DOHH2 (cell line): ENCODE data around the gene WAC.

ENCODE experiments used
- H3F3A ChIP-seq: fragments of 200-600 bp; sonication (generic), shearing (Covaris generic); 2 replicates; pipeline ENCODE4 v1.6.0; 2016; ENCODE audit warnings: antibody characterized with exemption, mild to moderate bottlenecking; ENCODE audit not compliant: control insufficient read depth, insufficient read depth
- H3K27ac ChIP-seq: fragments of 200-600 bp; sonication (generic); 2 replicates; pipeline ENCODE4 v1.5.1; 2014; ENCODE audit warnings: low read depth, mild to moderate bottlenecking, low read length, moderate library complexity
- H3K27me3 ChIP-seq: fragments of 200-600 bp; sonication (generic); 2 replicates; pipeline ENCODE4 v1.6.1; 2014; ENCODE audit warnings: mild to moderate bottlenecking, low read length, mixed read lengths; ENCODE audit not compliant: control insufficient read depth
- H3K36me3 ChIP-seq: fragments of 200-600 bp; sonication (generic); 2 replicates; pipeline ENCODE4 v1.6.1; 2014; ENCODE audit warnings: mild to moderate bottlenecking, low read length, moderate library complexity, mixed read lengths; ENCODE audit not compliant: control insufficient read depth
- H3K4me1 ChIP-seq: fragments of 200-600 bp; sonication (generic); 2 replicates; pipeline ENCODE4 v1.6.1; 2014; ENCODE audit warnings: mild to moderate bottlenecking, low read length, mixed read lengths; ENCODE audit not compliant: control insufficient read depth
- H3K4me2 ChIP-seq: fragments of 200-600 bp; sonication (generic); 2 replicates; pipeline ENCODE4 v1.6.0; 2014; ENCODE audit warnings: mild to moderate bottlenecking, low read length, moderate library complexity
- H3K4me3 ChIP-seq: fragments of 200-600 bp; sonication (generic); 2 replicates; pipeline ENCODE4 v1.5.1; 2014; ENCODE audit warnings: mild to moderate bottlenecking, low read length, mixed read lengths
- H3K79me2 ChIP-seq: fragments of 200-600 bp; sonication (generic); 2 replicates; pipeline ENCODE4 v1.6.1; 2014; ENCODE audit warnings: mild to moderate bottlenecking, low read length, mixed read lengths; ENCODE audit not compliant: control insufficient read depth
- H3K9me2 ChIP-seq: fragments of 200-600 bp; sonication (generic); replicated peaks from 2 replicates; pipeline ENCODE4 v1.6.1; 2014; ENCODE audit warnings: mild to moderate bottlenecking, low read length, mixed read lengths; ENCODE audit not compliant: control insufficient read depth
- H3K9me3 ChIP-seq: fragments of 200-600 bp; sonication (generic); 2 replicates; pipeline ENCODE4 v1.6.1; 2014; ENCODE audit warnings: antibody characterized with exemption, low read length, mixed read lengths; ENCODE audit not compliant: control insufficient read depth, insufficient read depth
- H4K20me1 ChIP-seq: fragments of 200-600 bp; sonication (generic); 2 replicates; pipeline ENCODE4 v1.6.0; 2014; ENCODE audit warnings: low read depth, mild to moderate bottlenecking, antibody characterized with exemption, low read length, moderate library complexity; ENCODE audit not compliant: control insufficient read depth, insufficient read depth
- EZH2phosphoT487 ChIP-seq: fragments of 200-600 bp; sonication (generic); IDR thresholded peaks from 2 replicates; pipeline ENCODE4 v1.6.1; 2017; ENCODE audit warnings: borderline replicate concordance, mild to moderate bottlenecking, antibody characterized with exemption, low read length, moderate library complexity, mixed read lengths
- TF ChIP-seq, protein P1 (sequence below): fragments of 200-600 bp; sonication (generic); IDR thresholded peaks from one replicate; pipeline ENCODE4 v1.5.1; 2014; ENCODE audit warnings: antibody characterized with exemption, mild to moderate bottlenecking, low read depth, low read length; ENCODE audit not compliant: poor library complexity, severe bottlenecking

WAC gene

DNA sequence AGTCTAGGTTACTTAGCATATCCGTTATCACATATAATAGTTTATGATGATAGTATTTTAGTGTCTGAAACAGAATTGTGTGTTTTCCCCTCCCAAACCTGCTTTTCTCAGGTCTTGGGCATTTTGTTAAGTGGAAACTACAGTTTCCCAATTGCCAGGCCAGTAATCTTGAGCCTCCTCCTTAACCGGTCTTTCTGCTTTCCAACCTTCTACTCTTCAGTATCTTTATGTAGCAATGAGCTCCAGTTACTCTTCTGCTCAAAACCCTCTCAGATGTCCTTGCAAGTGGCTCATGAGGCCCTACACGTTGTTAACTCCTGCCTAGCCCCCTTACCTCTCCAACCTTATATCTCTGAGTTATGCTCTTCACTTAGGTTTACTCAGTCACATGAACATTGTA is 22.0 kb downstream of the WAC start:
- Histone ChIP-seq H4K20me1 (peaks cover 44% of the 10 kb centered on the region), H3K36me3 (peaks cover 99% of the 10 kb centered on the region)

DNA sequence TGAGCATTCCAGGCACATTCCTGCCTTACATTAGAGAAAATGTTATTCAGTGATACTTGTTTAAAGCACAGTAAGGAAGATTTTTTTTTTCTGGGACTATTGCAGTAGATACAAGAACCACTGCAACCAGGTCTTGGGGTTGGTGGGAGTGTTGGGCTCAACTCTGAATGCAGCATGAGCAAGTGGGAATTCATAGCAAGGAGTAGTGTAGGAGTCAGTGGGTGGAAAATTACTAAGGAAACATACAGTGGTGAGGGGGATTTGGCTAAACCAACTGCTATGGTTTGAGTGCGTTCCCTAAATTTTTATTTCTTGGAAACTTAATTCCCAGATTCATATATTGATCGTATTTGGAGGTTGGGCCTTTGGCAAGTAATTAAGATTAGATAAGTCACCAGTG is 22.4 kb downstream of the WAC start:
- Histone ChIP-seq H3K79me2 (peaks cover 100% of the 10 kb centered on the region), H3K27ac (no peak overlapping the region), H4K20me1 (peaks cover 46% of the 10 kb centered on the region), H3K27me3 (no peaks in the 10 kb centered on the region), H3F3A (0 out of 2 replicates have a peak, but pooled peaks cover 6% of the 10 kb centered on the region), H3K36me3 (peaks cover 99% of the 10 kb centered on the region), H3K9me3 (no peaks in the 10 kb centered on the region), H3K4me3 (no peak overlapping the region), H3K4me1 (peaks cover 17% of the 10 kb centered on the region), H3K4me2 (no peak overlapping the region), H3K9me2 (no peaks in the 10 kb centered on the region)
- no peak for TF ChIP-seq EZH2phosphoT487
- TF ChIP-seq, protein P1, sequence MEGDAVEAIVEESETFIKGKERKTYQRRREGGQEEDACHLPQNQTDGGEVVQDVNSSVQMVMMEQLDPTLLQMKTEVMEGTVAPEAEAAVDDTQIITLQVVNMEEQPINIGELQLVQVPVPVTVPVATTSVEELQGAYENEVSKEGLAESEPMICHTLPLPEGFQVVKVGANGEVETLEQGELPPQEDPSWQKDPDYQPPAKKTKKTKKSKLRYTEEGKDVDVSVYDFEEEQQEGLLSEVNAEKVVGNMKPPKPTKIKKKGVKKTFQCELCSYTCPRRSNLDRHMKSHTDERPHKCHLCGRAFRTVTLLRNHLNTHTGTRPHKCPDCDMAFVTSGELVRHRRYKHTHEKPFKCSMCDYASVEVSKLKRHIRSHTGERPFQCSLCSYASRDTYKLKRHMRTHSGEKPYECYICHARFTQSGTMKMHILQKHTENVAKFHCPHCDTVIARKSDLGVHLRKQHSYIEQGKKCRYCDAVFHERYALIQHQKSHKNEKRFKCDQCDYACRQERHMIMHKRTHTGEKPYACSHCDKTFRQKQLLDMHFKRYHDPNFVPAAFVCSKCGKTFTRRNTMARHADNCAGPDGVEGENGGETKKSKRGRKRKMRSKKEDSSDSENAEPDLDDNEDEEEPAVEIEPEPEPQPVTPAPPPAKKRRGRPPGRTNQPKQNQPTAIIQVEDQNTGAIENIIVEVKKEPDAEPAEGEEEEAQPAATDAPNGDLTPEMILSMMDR = no peak

More for the DNA sequence above, 22.0 kb downstream of the WAC start:
- Histone ChIP-seq H3K27me3 (no peaks in the 10 kb centered on the region), H3K4me3 (no peak overlapping the region), H3K9me2 (no peaks in the 10 kb centered on the region), H3K79me2 (peaks cover 100% of the 10 kb centered on the region), H3K9me3 (no peaks in the 10 kb centered on the region), H3K27ac (no peak overlapping the region), H3F3A (0 out of 2 replicates have a peak, but pooled peaks cover 6% of the 10 kb centered on the region), H3K4me2 (no peak overlapping the region), H3K4me1 (peaks cover 19% of the 10 kb centered on the region)
- TF ChIP-seq, protein P1 = no peak
- TF ChIP-seq EZH2phosphoT487 = no peak

DNA sequence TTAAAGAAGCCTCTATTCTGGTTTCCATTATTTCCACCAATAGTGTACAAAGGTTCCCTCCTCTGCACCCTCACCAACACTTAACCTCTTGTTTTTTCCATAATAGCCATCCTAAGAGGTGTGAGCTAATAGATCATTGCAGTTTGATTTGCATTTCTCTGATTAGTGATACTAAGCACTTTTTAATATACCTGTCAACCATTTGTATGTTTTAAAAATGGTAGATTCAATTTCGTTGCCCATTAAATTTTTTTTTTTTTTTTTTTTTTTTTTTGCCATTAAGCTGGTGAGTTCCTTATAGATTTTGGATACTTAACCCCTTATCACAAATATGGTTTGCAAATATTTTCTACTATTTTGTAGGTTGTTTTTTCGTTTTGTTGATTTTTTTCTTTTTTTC is 23.2 kb downstream of the WAC start:
- no peaks in the 10 kb centered on the region for H3K27me3 ChIP-seq
- H3K4me1 ChIP-seq = peaks cover 12% of the 10 kb centered on the region
- no peaks in the 10 kb centered on the region for H3K9me3 ChIP-seq
- peaks cover 100% of the 10 kb centered on the region for H3K79me2 ChIP-seq
- 0 out of 2 replicates have a peak, but pooled peaks cover 6% of the 10 kb centered on the region for H3F3A ChIP-seq
- H3K36me3 ChIP-seq = peaks cover 99% of the 10 kb centered on the region
- peaks cover 43% of the 10 kb centered on the region for H4K20me1 ChIP-seq
- TF ChIP-seq, protein P1 = no peak
- TF ChIP-seq EZH2phosphoT487 = no peak
- H3K4me2 ChIP-seq = no peak overlapping the region
- H3K4me3 ChIP-seq = no peak overlapping the region
- no peak overlapping the region for H3K27ac ChIP-seq
- H3K9me2 ChIP-seq = no peaks in the 10 kb centered on the region
